Measurements from ENCODE around the gene PLAAT3.
A peak's percentile ranks its signal among the peaks of the same experiment; 100 is the strongest.
"Not testable (repeated sequence)": the region's sequence is repeated elsewhere in the genome, so short reads cannot be mapped to it uniquely, and the experiment has no call there.

PLAAT3 gene

DNA sequence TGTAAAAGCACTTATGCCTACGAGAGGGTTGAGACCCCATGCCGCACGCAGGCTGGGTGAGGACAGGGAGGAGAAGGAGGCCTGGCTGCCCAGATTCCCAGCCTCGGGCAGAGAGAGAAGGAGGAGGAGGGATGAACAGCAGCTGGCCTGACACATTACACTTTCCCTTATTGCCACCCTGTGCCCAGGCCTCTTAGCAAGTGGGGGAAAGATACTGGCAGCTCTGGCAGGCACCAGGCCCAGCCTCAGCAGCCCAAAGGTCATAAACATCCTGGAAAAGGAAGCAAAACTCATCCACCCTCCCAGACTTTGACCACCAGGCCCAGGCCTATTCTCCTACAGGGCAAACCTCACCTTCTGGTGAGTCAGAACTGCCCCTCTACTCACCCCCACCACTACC lies 4.7 kb downstream of the PLAAT3 start:
- TF ChIP-seq, protein P1, sequence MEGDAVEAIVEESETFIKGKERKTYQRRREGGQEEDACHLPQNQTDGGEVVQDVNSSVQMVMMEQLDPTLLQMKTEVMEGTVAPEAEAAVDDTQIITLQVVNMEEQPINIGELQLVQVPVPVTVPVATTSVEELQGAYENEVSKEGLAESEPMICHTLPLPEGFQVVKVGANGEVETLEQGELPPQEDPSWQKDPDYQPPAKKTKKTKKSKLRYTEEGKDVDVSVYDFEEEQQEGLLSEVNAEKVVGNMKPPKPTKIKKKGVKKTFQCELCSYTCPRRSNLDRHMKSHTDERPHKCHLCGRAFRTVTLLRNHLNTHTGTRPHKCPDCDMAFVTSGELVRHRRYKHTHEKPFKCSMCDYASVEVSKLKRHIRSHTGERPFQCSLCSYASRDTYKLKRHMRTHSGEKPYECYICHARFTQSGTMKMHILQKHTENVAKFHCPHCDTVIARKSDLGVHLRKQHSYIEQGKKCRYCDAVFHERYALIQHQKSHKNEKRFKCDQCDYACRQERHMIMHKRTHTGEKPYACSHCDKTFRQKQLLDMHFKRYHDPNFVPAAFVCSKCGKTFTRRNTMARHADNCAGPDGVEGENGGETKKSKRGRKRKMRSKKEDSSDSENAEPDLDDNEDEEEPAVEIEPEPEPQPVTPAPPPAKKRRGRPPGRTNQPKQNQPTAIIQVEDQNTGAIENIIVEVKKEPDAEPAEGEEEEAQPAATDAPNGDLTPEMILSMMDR (IDR thresholded peaks at IDR 0.05; ENCODE audit: insufficient read depth, low read depth, low read length, missing control alignments), result no peak
- no peak for DNase-seq (ENCODE audit: low read depth)
- no peak overlapping the region for H3K4me3 ChIP-seq (ENCODE audit: low read length)

DNA sequence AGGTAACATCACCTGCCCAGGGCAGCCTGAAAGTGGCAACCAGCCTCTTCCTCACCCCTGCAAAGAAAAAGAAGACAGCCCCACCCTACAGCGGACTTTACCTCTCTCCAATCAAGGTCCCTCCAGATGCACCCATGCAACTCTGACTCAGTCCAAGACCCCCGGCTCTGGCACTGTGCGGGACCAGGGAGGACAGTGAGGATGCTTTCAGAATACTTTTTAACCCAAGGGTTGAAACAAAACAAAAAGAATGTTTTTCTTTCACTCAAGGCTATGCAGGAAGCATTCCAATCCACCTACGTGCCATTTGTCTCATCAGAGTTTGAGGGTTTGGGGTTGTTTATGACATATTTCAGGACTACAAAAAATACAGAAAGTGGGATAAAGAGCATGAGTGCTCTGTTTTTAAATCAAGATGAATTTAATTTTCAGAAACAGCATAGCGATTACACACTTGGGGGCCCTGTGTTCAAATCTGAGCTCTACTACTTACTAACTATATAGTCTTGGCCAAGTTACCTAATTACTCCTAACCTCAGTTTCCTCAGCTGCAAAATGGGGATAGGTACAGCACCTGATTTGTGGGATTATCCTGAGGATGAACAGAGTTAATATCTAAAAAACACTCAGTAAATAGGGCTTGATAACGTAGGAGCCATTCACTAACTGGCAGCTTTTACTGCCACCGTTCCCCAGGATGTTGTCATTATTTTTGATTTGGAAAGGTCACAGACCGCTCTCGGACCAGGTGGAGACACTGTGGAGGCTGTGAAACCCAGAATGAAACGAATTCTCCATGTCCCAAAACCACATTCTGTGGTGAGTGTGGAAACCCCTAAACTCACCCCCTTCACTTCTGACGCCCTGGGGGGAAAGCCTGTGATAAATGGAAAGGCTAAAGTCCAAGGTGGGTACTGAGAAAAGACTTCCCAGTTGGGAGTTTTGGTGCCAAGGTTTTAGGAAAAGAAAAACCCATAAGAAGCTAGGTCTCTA lies 5.6 kb downstream of the PLAAT3 start:
- TF ChIP-seq, protein P1 (IDR thresholded peaks at IDR 0.05; ENCODE audit: insufficient read depth, low read depth, low read length, missing control alignments), result no peak
- DNase-seq (ENCODE audit: low read depth), result peak; percentile 45
- no peak overlapping the region for H3K4me3 ChIP-seq (ENCODE audit: low read length)

DNA sequence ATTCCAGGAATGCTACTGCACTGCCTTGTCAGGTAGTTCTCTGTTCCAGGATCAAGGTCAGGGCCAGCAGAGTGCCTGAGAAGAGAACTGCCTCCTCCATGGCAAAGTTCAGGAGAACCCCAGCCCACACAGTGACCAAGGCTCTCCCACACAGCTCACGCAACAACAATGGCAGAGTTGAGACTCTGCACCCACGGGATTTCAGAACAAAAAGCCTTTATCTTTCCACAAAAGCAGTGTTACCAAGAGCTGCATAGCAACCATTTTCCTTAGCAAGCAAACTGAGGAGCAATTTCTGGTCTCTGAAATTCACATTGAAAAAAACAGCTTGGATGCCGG lies 11.1 kb downstream of the PLAAT3 start:
- TF ChIP-seq, protein P1 (IDR thresholded peaks at IDR 0.05; ENCODE audit: insufficient read depth, low read depth, low read length, missing control alignments), result no peak
- DNase-seq (ENCODE audit: low read depth), result no peak
- H3K4me3 ChIP-seq (ENCODE audit: low read length), result no peak overlapping the region

DNA sequence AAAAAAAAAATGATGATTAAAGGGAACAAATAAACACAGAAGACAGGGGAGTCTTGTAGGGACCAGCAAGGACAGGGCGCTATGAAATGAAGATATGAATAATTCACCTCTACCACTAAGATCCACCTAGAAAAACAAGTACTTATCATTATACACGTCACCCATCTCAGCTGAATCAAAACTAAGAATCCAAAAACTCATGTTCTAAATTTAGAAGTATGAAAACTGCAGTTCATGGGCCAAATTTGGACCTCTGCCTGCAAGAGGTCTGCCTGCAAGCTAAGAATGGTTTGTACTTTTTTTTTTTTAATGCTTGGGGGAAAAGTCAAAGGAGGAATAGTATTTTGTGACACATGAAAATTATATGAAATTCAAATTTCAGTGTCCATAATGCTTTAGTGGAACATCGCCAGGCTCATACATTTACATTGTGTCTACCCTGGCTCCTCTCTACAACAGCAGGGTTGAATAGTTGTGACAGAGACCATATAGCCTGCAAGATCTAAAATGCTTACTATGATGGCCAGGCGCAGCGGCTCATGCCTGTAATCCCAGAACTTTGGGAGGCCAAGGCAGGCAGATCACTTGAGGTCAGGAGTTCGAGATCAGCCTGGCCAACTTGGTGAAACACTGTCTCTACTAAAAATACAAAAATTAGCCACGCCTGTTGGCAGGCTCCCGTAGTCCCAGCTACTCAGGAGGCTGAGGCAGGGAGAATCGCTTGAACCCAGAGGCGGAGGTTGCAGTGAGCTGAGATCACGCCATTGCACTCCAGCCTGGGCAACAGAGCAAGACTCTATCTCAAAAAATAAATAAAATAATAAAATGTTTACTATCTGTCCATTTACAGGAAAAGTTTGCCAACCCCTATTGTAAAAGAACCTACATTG lies 11.7 kb downstream of the PLAAT3 start:
- not testable (repeated sequence) for DNase-seq (ENCODE audit: low read depth); H3K4me3 ChIP-seq (ENCODE audit: low read length)

DNA sequence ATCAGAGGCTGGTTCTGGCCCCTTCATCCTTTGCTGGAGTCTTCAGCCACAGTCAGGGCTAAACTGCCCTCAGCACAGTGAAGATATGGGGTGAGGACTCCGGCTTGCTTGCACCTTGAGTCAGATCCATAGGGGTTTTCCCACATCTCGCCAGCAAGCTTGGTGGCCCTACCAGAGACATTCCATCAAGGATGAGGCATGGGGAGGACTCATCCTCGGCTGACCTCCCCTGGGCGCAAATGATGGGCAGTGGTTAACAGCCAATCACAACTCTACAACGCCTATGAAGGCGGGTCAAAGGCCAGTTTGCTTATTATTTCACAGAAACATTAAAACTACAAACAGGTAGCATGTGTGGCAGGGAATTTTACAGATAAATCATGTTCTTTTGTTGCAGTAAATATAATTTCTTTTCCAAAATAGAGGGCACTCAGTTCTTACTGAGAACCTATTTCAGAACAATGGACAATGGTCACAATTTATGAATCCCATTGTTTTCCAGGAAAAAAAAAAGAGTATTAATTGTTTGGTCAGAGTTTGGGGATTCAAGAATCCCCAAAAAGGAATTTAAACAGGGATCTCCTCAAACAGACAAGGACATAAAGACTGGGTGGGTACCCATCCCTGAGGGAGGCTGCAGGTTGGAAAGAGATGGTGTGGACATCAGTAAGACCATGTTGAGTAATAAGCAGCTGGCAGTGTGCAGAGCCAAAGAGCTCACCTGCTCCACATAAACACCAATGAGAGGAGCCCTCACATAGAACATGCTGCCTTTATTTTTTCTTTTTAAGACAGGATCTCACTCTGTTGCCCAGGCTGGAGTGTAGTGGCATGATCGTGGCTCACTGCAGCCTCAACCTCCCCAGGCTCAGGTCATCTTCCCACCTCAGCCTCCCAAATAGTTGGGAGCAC lies 14.8 kb downstream of the PLAAT3 start:
- TF ChIP-seq, protein P1 (IDR thresholded peaks at IDR 0.05; ENCODE audit: insufficient read depth, low read depth, low read length, missing control alignments), result no peak
- H3K4me3 ChIP-seq (ENCODE audit: low read length), result no peak overlapping the region
- DNase-seq (ENCODE audit: low read depth), result peak; percentile 87

DNA sequence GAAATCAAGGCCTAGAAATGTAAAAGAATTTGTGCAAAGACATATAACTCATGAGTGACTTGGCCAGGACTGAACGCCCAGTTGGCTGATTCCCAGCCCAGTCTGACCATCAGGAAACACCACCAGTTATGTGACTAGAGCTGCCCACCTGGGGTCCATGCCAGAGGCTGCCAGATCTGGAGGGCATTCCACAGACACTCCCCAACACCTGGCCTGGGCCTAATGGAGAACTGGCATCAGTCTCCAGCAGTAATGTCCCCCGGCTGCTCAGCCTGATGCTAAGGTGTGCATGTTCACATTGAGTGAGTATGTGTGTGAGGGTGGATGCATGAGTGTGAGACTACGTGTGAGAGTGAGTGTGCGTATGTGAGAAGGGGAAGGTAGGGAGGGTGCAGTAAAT lies 15.7 kb downstream of the PLAAT3 start:
- TF ChIP-seq, protein P1 (IDR thresholded peaks at IDR 0.05; ENCODE audit: insufficient read depth, low read depth, low read length, missing control alignments), result no peak
- DNase-seq (ENCODE audit: low read depth), result no peak
- H3K4me3 ChIP-seq (ENCODE audit: low read length), result no peak overlapping the region
